GM19463 (cell line): ENCODE results near the gene TPI1.
A peak's percentile ranks its signal among the peaks of the same experiment; 100 is the strongest.

ENCODE experiments used
- ATAC-seq: cut with Tn5 transposase; IDR thresholded peaks from one replicate; pipeline ENCODE4 v1.9.1; 2021; ENCODE audit warnings: mild to moderate bottlenecking, moderate library complexity; ENCODE audit not compliant: unreplicated experiment

The TPI1 gene

GRCh38 chr12:6843118-6843902 lies 24.0 kb upstream of the TPI1 start:
- no peak for ATAC-seq

- ATAC-seq = no peak
Measured at GRCh38 chr12:6845395-6845794, 21.9 kb upstream of the TPI1 start.

- no peak for ATAC-seq
Measured at GRCh38 chr12:6846316-6846869, 20.9 kb upstream of the TPI1 start.

GRCh38 chr12:6847676-6848075 lies 19.7 kb upstream of the TPI1 start:
- no peak for ATAC-seq

GRCh38 chr12:6849427-6849826 lies 17.9 kb upstream of the TPI1 start:
- no peak for ATAC-seq

- no peak for ATAC-seq
Measured at GRCh38 chr12:6849976-6850560, 17.3 kb upstream of the TPI1 start.

GRCh38 chr12:6850796-6851152 lies 16.6 kb upstream of the TPI1 start:
- no peak for ATAC-seq

GRCh38 chr12:6851153-6851920 lies 16.0 kb upstream of the TPI1 start, which contains the start of gene CDCA3:
TSS of gene CDCA3 (minus strand) at chr12:6851286. CDS start at chr12:6850952, 334 bp downstream.
- peak; percentile 44 for ATAC-seq

GRCh38 chr12:6851921-6852650 lies 15.2 kb upstream of the TPI1 start, which contains the start of gene USP5:
TSS of gene USP5 (plus strand) at chr12:6852150. CDS start at chr12:6852180, 30 bp downstream.
- ATAC-seq = peak; percentile 69

- no peak for ATAC-seq
Measured at GRCh38 chr12:6852651-6853354, 14.5 kb upstream of the TPI1 start.

- no peak for ATAC-seq
Measured at GRCh38 chr12:6853626-6854025, 13.7 kb upstream of the TPI1 start.

GRCh38 chr12:6854036-6854435 lies 13.3 kb upstream of the TPI1 start:
- ATAC-seq = no peak

- ATAC-seq = no peak
Measured at GRCh38 chr12:6855322-6855721, 12.0 kb upstream of the TPI1 start.

GRCh38 chr12:6858799-6859198 lies 8.5 kb upstream of the TPI1 start:
- ATAC-seq = no peak

- ATAC-seq = no peak
Measured at GRCh38 chr12:6860116-6860515, 7.2 kb upstream of the TPI1 start.

- ATAC-seq = no peak
Measured at GRCh38 chr12:6860942-6861341, 6.4 kb upstream of the TPI1 start.

GRCh38 chr12:6861391-6861790 lies 5.9 kb upstream of the TPI1 start:
- ATAC-seq = no peak

GRCh38 chr12:6863033-6863432 lies 4.3 kb upstream of the TPI1 start:
- ATAC-seq = no peak

GRCh38 chr12:6863586-6864321 lies 3.6 kb upstream of the TPI1 start:
- no peak for ATAC-seq
